Esophagus muscularis mucosa (tissue), 3 donors: ENCODE data around the gene KLC3.
"Not testable (repeated sequence)": the region's sequence is repeated elsewhere in the genome, so short reads cannot be mapped to it uniquely, and the experiment has no call there.

Experiments used
- CTCF ChIP-seq, 3 experiments: fragments of 200-600 bp in 2 of 3; fragments of 450-650 bp in 1 of 3; sonication (generic) in 2 of 3; IDR thresholded peaks; one replicate each; pipeline ENCODE4 v1.5.1; 2017 to 2019; ENCODE audit warnings: antibody characterized with exemption in 3 of 3, mild to moderate bottlenecking in 2 of 3, moderate library complexity in 1 of 3
- POLR2A ChIP-seq: fragments of 450-650 bp; IDR thresholded peaks from one replicate; pipeline ENCODE4 v1.6.1; 2017; ENCODE audit warnings: antibody characterized with exemption, moderate library complexity, mild to moderate bottlenecking, low read depth

DNA sequence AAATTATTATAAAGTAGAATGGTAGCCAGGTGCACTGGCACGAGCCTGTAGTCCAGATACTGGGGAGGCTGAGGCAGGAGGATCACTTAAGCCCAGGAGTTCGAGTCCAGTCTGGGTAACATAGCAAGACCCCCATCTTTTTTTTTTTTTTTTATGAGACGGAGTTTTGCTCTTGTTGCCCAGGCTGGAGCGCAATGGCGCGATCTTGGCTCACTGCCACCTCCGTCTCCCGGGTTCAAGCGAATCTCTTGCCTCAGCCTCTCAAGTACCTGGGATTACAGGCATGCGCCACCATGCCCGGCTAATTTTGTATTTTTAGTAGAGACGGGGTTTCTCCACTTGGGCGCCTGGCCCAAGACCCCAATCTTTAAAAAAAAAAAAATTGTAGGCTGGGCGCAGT lies 28.3 kb upstream of the KLC3 start:
- TF ChIP-seq CTCF (IDR thresholded peaks at IDR 0.05); POLR2A: not testable (repeated sequence)
